Measurements from ENCODE around the gene DAPK2. TPM values are rescaled to one million over a fixed set of nuclear protein-coding genes. Genes with fewer than 3 reads are reported as not detected.

The DAPK2 gene
- total RNA-seq, 4 donors from 2014 or later, result 15.5 to 112 (median 57.5) TPM

- TF ChIP-seq CTCF (IDR thresholded peaks at IDR 0.05; ENCODE audit: low read depth), result no peak
Observed at GRCh38 chr15:63920504-63921175, 125.6 kb downstream of the DAPK2 start.

- no peak for TF ChIP-seq CTCF (IDR thresholded peaks at IDR 0.05; ENCODE audit: low read depth)
Observed at GRCh38 chr15:63918901-63919348, 127.4 kb downstream of the DAPK2 start.

- no peak for TF ChIP-seq CTCF (IDR thresholded peaks at IDR 0.05; ENCODE audit: low read depth)
Observed at GRCh38 chr15:63918317-63918672, 128.0 kb downstream of the DAPK2 start.

- no peak for TF ChIP-seq CTCF (IDR thresholded peaks at IDR 0.05; ENCODE audit: low read depth)
Observed at GRCh38 chr15:63917588-63918316, 128.5 kb downstream of the DAPK2 start.

- no peak for TF ChIP-seq CTCF (IDR thresholded peaks at IDR 0.05; ENCODE audit: low read depth)
Observed at GRCh38 chr15:63915873-63916771, 130.2 kb downstream of the DAPK2 start.

- no peak for TF ChIP-seq CTCF (IDR thresholded peaks at IDR 0.05; ENCODE audit: low read depth)
Observed at GRCh38 chr15:63915209-63915872, 130.9 kb downstream of the DAPK2 start.
